OCI-LY7 (cell line): ENCODE data around the gene RAPH1.

Experiments used
- EZH2phosphoT487 ChIP-seq: fragments of 200-600 bp; sonication (generic); IDR thresholded peaks from 2 replicates; pipeline ENCODE4 v1.6.1; 2018; ENCODE audit warnings: low read depth, borderline replicate concordance, mild to moderate bottlenecking, mixed run types, antibody characterized with exemption, low read length, moderate library complexity, mixed read lengths
- TF ChIP-seq, protein P1 (sequence below): fragments of 200-600 bp; sonication (generic); conservative IDR thresholded peaks from 2 replicates; pipeline ENCODE4 v1.5.1; 2014; ENCODE audit warnings: mild to moderate bottlenecking, antibody characterized with exemption, low read length, moderate library complexity, mixed read lengths

DNA sequence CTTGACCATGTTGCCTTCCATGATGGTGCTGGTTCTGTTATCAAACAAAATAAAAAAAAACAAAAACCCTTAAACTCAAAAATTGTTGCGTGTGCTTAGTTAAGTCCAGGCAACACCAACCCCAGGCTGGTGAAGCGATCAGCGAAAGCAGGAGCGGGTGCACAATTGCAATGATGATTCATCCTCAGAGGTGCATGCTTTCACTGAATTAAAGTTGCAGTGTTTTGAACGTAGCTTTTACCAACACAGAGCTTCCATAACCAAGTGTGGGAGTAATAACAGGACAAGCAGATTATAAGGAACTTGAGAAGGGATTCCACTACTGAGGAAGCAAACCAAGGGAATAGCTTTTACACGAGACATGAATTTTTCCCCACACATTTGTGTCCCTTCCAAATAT lies 39.7 kb upstream of the RAPH1 start:
- TF ChIP-seq, protein P1, sequence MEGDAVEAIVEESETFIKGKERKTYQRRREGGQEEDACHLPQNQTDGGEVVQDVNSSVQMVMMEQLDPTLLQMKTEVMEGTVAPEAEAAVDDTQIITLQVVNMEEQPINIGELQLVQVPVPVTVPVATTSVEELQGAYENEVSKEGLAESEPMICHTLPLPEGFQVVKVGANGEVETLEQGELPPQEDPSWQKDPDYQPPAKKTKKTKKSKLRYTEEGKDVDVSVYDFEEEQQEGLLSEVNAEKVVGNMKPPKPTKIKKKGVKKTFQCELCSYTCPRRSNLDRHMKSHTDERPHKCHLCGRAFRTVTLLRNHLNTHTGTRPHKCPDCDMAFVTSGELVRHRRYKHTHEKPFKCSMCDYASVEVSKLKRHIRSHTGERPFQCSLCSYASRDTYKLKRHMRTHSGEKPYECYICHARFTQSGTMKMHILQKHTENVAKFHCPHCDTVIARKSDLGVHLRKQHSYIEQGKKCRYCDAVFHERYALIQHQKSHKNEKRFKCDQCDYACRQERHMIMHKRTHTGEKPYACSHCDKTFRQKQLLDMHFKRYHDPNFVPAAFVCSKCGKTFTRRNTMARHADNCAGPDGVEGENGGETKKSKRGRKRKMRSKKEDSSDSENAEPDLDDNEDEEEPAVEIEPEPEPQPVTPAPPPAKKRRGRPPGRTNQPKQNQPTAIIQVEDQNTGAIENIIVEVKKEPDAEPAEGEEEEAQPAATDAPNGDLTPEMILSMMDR: no peak
- TF ChIP-seq EZH2phosphoT487: no peak
